Right lung (tissue), 5 donors: Measurements from ENCODE around the gene SLC39A6. TPM values are rescaled to one million over a fixed set of nuclear protein-coding genes. Genes with fewer than 3 reads are reported as not detected.
"Not testable (repeated sequence)": the region's sequence is repeated elsewhere in the genome, so short reads cannot be mapped to it uniquely, and the experiment has no call there.

Source experiments
- DNase-seq, 2 donors: peaks; one replicate each; pipeline ENCODE4 v3.0.0-alpha.2; 2013
- polyA plus RNA-seq, 5 donors: library from polyadenylated mRNA; unstranded; fragments of 120-200 nt; gene quantifications; one replicate each; pipeline versions ENCODE4 v1.2.1 to v1.2.3, GENCODE V29; 2013; ENCODE audit warnings: inconsistent platforms in 1 of 5, low replicate concordance in 1 of 5; ENCODE audit not compliant: insufficient read length in 5 of 5, insufficient read depth in 1 of 5

Gene SLC39A6
- polyA plus RNA-seq, 5 donors: 41.3 to 62.4 (median 58.8) TPM

GRCh38 chr18:36107477-36107876, 21.7 kb downstream of the SLC39A6 start:
- no peak for DNase-seq

GRCh38 chr18:36104749-36105148, 24.4 kb downstream of the SLC39A6 start:
- no peak for DNase-seq

GRCh38 chr18:36101943-36102342, 27.2 kb downstream of the SLC39A6 start:
- no peak for DNase-seq

- no peak for DNase-seq
These were observed 29.8 kb downstream of the SLC39A6 start for GRCh38 chr18:36099311-36099710.

GRCh38 chr18:36096955-36097354, 32.2 kb downstream of the SLC39A6 start:
- DNase-seq: no peak

- DNase-seq: peak in 1 of 2 donors; percentile 12
These were observed 33.1 kb downstream of the SLC39A6 start for GRCh38 chr18:36095936-36096519.

- no peak for DNase-seq
These were observed 34.7 kb downstream of the SLC39A6 start for GRCh38 chr18:36094431-36094830.

GRCh38 chr18:36092116-36092515, 37.0 kb downstream of the SLC39A6 start:
- DNase-seq: not testable (repeated sequence)

GRCh38 chr18:36089001-36089400, 40.1 kb downstream of the SLC39A6 start:
- no peak for DNase-seq

GRCh38 chr18:36088256-36088655, 40.9 kb downstream of the SLC39A6 start:
- no peak for DNase-seq

GRCh38 chr18:36086186-36086585, 43.0 kb downstream of the SLC39A6 start:
- no peak for DNase-seq

- no peak for DNase-seq
These were observed 43.9 kb downstream of the SLC39A6 start for GRCh38 chr18:36085195-36085594.

- no peak for DNase-seq
These were observed 45.4 kb downstream of the SLC39A6 start for GRCh38 chr18:36083729-36084128.

GRCh38 chr18:36081118-36081517, 48.0 kb downstream of the SLC39A6 start:
- DNase-seq: not testable (repeated sequence)

- no peak for DNase-seq
These were observed 50.2 kb downstream of the SLC39A6 start for GRCh38 chr18:36078751-36079529.

- DNase-seq: not testable (repeated sequence)
These were observed 51.4 kb downstream of the SLC39A6 start for GRCh38 chr18:36077764-36078163.

- no peak for DNase-seq
These were observed 53.1 kb downstream of the SLC39A6 start for GRCh38 chr18:36075862-36076587.

- DNase-seq: no peak
These were observed 54.7 kb downstream of the SLC39A6 start for GRCh38 chr18:36074435-36074834.

GRCh38 chr18:36073676-36074075, 55.5 kb downstream of the SLC39A6 start:
- DNase-seq: no peak

- DNase-seq: not testable (repeated sequence)
These were observed 56.7 kb downstream of the SLC39A6 start for GRCh38 chr18:36072406-36072805.

GRCh38 chr18:36067055-36067957, 61.8 kb downstream of the SLC39A6 start, which contains the start of gene RPRD1A:
RPRD1A (minus strand) TSS chr18:36067559; CDS start chr18:36067404, 155 bp downstream.
- DNase-seq: peak; percentile 89 to 92

- peak in 1 of 2 donors; percentile 12 for DNase-seq
These were observed 62.5 kb downstream of the SLC39A6 start for GRCh38 chr18:36066686-36067054.
